Smooth muscle cell (in vitro differentiated cells): Measurements from ENCODE around the gene ZFP36. TPM values are rescaled to one million over a fixed set of nuclear protein-coding genes. Genes with fewer than 3 reads are reported as not detected.

ENCODE experiments used
- DNase-seq: peaks from one replicate; lab custom pipeline; 2025; ENCODE audit not compliant: unreplicated experiment; lab: John Stamatoyannopoulos, UW
- H2AFZ ChIP-seq: fragments of 200-600 bp; sonication (generic); 2 replicates; pipeline ENCODE4 v1.6.0; 2016; ENCODE audit warnings: antibody characterized with exemption, low read depth, mild to moderate bottlenecking
- H3F3A ChIP-seq: fragments of 200-600 bp; sonication (generic); 2 replicates; pipeline ENCODE4 v1.6.0; 2017; ENCODE audit warnings: antibody characterized with exemption, low read depth
- H3K27ac ChIP-seq: fragments of 200-600 bp; sonication (generic); 2 replicates; pipeline ENCODE4 v1.5.1; 2016; ENCODE audit warnings: low read depth, mild to moderate bottlenecking
- H3K27me3 ChIP-seq: fragments of 200-600 bp; sonication (generic); 2 replicates; pipeline ENCODE4 v1.6.1; 2016; ENCODE audit warnings: low read depth, mild to moderate bottlenecking
- H3K36me3 ChIP-seq: fragments of 200-600 bp; sonication (generic); 2 replicates; pipeline ENCODE4 v1.5.1; 2016; ENCODE audit warnings: low read depth
- H3K4me1 ChIP-seq: fragments of 200-600 bp; sonication (generic); 2 replicates; pipeline ENCODE4 v1.5.1; 2016; ENCODE audit warnings: low read depth
- H3K4me2 ChIP-seq: fragments of 200-600 bp; sonication (generic); 2 replicates; pipeline ENCODE4 v1.6.0; 2016; ENCODE audit warnings: mild to moderate bottlenecking
- H3K4me3 ChIP-seq: fragments of 200-600 bp; sonication (generic); 2 replicates; pipeline ENCODE4 v1.5.1; 2016; ENCODE audit warnings: mild to moderate bottlenecking
- H3K79me2 ChIP-seq: fragments of 200-600 bp; sonication (generic); 2 replicates; pipeline ENCODE4 v1.6.0; 2016; ENCODE audit warnings: low read depth, mild to moderate bottlenecking
- H3K9ac ChIP-seq: fragments of 200-600 bp; sonication (generic); 2 replicates; pipeline ENCODE4 v1.6.0; 2016; ENCODE audit warnings: low read depth
- H3K9me3 ChIP-seq: fragments of 200-600 bp; sonication (generic); replicated peaks from 2 replicates; pipeline ENCODE4 v1.5.1; 2016; ENCODE audit warnings: low read depth
- H4K20me1 ChIP-seq: fragments of 200-600 bp; sonication (generic); 2 replicates; pipeline ENCODE4 v1.6.0; 2016; ENCODE audit warnings: low read depth
- WGBS: methylation state at CpG from one replicate; pipeline ENCODE4 v1.1.7; 2016; ENCODE audit warnings: low lambda C conversion rate; 5-methylcytosine and 5-hydroxymethylcytosine counted together
- polyA plus RNA-seq: library from polyadenylated mRNA; unstranded; fragments of >200 nt; fragmentation: Nextera tagmentation; extraction: Ambion mirVana; gene quantifications from 2 replicates; pipeline ENCODE4 v1.2.1, GENCODE V29; 2016
- total RNA-seq: library from RNA; depleted of rRNA; stranded (reverse); fragments of >200 nt; gene quantifications from 2 replicates; pipeline ENCODE4 v1.2.3, GENCODE V29; 2014
- TF ChIP-seq, protein P1 (sequence below): fragments of 200-600 bp; sonication (generic); IDR thresholded peaks from 2 replicates; pipeline ENCODE4 v1.5.1; 2017; ENCODE audit warnings: borderline replicate concordance, mild to moderate bottlenecking, antibody characterized with exemption; ENCODE audit not compliant: insufficient read depth, poor library complexity, severe bottlenecking

ZFP36 gene
- total and polyA plus RNA-seq, 2 experiments from 2014 or later: 44.7 to 281 TPM

DNA sequence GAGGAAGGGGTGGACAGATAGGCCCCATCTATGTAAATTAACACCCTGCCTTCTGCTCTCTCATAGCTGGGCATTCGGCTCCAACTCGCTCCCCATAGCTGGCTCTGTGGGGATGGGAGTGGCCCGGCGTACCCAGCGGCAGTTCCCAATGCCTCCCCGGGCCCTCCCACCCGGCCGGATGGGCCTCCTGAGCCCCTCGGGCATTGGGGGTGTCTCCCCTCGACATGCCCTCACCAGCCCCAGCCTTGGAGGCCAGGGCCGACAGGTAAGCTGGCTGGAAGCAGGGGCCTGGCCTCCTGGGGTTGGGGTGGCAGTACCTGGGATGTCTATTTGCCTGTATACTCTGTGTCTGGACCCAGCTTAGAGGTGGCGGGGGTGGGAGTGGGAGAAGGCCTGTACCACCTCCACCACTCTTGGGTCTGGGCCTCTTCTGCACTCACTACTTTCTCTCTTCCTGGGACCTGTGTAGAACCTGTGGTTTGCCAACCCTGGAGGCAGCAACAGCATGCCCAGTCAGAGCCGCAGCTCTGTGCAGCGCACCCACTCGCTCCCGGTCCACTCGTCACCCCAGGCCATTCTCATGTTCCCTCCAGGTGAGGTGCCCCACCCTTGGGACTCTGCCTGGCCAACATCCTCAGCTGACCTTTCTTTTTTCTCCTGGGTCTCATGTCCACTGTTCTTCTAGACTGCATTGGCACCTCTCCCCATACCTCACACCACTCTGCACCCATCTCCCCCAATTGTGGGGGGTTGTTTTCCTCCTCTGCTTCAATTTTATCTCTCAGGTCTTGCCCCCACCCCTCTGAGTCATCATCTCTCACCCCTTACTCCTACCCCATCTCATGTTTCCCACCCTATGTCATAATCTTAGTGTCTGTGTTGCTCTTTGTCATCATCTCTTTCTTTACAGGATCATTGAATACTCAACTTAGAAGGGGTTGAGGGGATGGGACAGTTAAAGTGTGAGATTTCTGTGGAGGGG, 25.8 kb upstream of the ZFP36 start:
- no peaks in the 10 kb centered on the region for H3K9me3 ChIP-seq
- H3K36me3 ChIP-seq: peaks cover 6% of the 10 kb centered on the region
- TF ChIP-seq, protein P1, sequence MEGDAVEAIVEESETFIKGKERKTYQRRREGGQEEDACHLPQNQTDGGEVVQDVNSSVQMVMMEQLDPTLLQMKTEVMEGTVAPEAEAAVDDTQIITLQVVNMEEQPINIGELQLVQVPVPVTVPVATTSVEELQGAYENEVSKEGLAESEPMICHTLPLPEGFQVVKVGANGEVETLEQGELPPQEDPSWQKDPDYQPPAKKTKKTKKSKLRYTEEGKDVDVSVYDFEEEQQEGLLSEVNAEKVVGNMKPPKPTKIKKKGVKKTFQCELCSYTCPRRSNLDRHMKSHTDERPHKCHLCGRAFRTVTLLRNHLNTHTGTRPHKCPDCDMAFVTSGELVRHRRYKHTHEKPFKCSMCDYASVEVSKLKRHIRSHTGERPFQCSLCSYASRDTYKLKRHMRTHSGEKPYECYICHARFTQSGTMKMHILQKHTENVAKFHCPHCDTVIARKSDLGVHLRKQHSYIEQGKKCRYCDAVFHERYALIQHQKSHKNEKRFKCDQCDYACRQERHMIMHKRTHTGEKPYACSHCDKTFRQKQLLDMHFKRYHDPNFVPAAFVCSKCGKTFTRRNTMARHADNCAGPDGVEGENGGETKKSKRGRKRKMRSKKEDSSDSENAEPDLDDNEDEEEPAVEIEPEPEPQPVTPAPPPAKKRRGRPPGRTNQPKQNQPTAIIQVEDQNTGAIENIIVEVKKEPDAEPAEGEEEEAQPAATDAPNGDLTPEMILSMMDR: no peak
- no peaks in the 10 kb centered on the region for H4K20me1 ChIP-seq
- no peaks in the 10 kb centered on the region for H3K79me2 ChIP-seq
- no peak overlapping the region for H2AFZ ChIP-seq
- H3K4me3 ChIP-seq: no peak overlapping the region
- H3K27me3 ChIP-seq: no peaks in the 10 kb centered on the region
- no peak overlapping the region for H3K9ac ChIP-seq
- no peaks in the 10 kb centered on the region for H3K4me1 ChIP-seq
- DNase-seq: no peak
- no peaks in the 10 kb centered on the region for H3F3A ChIP-seq
- no peak overlapping the region for H3K4me2 ChIP-seq
- WGBS: 96% methylated on average over 17 of the region's 17 CpGs
- H3K27ac ChIP-seq: no peak overlapping the region

DNA sequence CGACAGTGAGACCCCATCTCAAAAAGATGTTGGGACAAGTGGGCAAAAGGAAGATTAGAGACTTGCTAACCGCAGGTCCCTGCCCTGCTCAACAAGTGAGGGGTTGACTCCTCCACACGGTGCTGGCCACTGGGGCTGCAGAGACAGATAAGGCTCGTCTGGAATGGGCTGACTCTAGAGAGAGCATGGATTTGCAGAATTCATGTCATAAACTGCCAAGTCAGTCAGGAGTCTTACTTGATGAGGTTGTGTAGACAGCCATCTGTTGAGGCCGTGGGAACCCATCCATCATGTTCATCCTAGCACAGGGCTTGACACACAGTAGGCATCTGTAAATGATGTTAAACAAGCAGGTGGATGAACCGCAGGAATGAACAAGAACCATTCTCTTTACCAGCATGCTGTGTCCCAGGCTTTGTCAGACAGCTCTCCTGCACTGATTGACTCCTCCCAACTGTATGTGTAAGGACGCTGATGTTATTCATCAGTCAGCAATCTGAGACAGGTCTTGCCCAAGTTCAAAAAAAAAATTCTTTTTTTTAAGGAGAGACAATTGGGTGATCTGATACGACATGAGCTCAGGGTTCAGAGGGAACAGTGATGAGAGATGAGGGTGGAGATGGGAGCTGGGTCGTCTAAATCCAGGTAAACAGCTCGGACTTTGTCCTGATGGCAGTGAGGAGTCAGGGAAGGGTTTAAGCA, 24.6 kb upstream of the ZFP36 start:
- Histone ChIP-seq H3K9me3 (no peaks in the 10 kb centered on the region), H3K4me3 (no peak overlapping the region), H2AFZ (no peak overlapping the region), H3K4me2 (no peak overlapping the region), H3K36me3 (peaks cover 3% of the 10 kb centered on the region), H3K4me1 (no peaks in the 10 kb centered on the region), H4K20me1 (no peaks in the 10 kb centered on the region), H3K27ac (no peak overlapping the region), H3K79me2 (no peaks in the 10 kb centered on the region), H3K9ac (no peak overlapping the region), H3K27me3 (no peaks in the 10 kb centered on the region), H3F3A (peaks cover 5% of the 10 kb centered on the region)
- TF ChIP-seq, protein P1: no peak
- 90% methylated on average over 10 of the region's 10 CpGs for WGBS
- no peak for DNase-seq

DNA sequence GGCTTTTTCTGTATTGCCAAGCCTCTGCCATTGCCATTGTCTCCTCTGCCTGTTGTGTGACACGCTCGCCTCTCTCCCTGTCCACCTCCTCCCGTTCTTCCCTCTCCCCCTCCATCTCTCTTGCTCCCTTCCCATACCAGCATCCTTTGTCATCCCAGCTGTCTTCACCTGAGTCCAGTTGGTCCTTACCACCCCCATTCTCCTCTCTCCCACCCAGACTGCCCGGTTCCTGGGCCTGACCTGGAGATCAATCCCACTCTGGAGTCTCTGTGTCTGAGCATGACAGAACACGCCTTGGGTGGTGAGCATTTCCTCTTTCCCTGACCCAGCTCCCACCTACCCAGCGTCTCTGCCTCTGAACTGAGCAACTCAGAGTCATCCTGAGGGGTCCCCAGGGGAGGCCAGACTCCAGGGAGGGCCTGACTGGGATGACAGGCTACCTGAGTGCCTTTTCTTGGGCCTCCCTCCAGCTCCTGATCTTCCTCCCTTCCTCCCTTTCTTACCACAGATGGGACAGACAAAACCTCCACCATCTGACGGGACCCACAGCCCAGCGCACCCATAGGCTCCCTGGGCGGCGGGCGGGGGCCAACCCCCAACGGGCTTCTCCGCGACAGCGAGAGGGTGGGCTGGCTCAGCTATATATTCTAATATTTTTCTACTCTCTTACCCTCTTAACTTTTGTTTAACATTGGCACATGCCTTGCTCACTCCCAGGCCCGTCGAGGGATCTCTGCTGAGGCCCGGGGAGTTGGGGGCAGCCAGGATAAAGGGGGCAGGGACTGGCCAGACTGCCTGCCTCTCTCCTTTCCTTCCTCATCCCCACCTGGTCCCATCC, 23.4 kb upstream of the ZFP36 start:
- peaks cover 13% of the 10 kb centered on the region for H3F3A ChIP-seq
- no peaks in the 10 kb centered on the region for H4K20me1 ChIP-seq
- TF ChIP-seq, protein P1: no peak
- no peaks in the 10 kb centered on the region for H3K79me2 ChIP-seq
- whole genome bisulfite sequencing: 95% methylated on average over 18 of the region's 18 CpGs
- no peaks in the 10 kb centered on the region for H3K36me3 ChIP-seq
- no peak overlapping the region for H3K4me3 ChIP-seq
- no peak for DNase-seq
- no peak overlapping the region for H3K4me2 ChIP-seq
- no peak overlapping the region for H3K27ac ChIP-seq
- no peaks in the 10 kb centered on the region for H3K27me3 ChIP-seq
- H2AFZ ChIP-seq: no peak overlapping the region
- H3K9me3 ChIP-seq: no peaks in the 10 kb centered on the region
- no peak overlapping the region for H3K9ac ChIP-seq
- no peaks in the 10 kb centered on the region for H3K4me1 ChIP-seq
